HepG2 (cell line): Measurements from ENCODE around the gene MRPL3. TPM values are rescaled to one million over a fixed set of nuclear protein-coding genes. Genes with fewer than 3 reads are reported as not detected.

Source experiments
- ATAC-seq: fragments of 200-7000 bp; cut with Tn5 transposase; 3 replicates; pipeline ENCODE4 v1.9.1; 2020; ENCODE audit warnings: mild to moderate bottlenecking, moderate library complexity
- BruUV-seq: library from RNA; stranded (reverse); fragments of 400-500 nt; replicated peaks from 2 replicates; lab custom pipeline; 2021; lab: Mats Ljungman, UMichigan
- CTCF ChIA-PET: fragments of 300-600 bp; formaldehyde crosslinking; extraction: SDS; loops from one replicate; lab custom pipeline; 2021; ENCODE audit warnings: low total read pairs, inconsistent platforms, low intra/inter-chr PET ratio; lab: Yijun Ruan, JAX
- POLR2A ChIA-PET: fragments of 350-600 bp; sonication (Branson Sonifier 250); formaldehyde crosslinking; loops from one replicate; lab custom pipeline; 2020; ENCODE audit warnings: antibody characterized with exemption, inconsistent platforms; lab: Yijun Ruan, JAX
- DNase-seq: peaks from one replicate; pipeline ENCODE4 v3.0.0-alpha.2; 2015; ENCODE audit warnings: low spot score
- FAIRE-seq: peaks from 3 replicates; lab custom pipeline; 2011; peaks lifted over from hg19 to GRCh38; lab: Jason Lieb, UNC
- H2AFZ ChIP-seq: one replicate; pipeline ENCODE4 v1.6.1; 2011; ENCODE audit warnings: low read length, inconsistent platforms
- H3K27ac ChIP-seq: fragments of 300-600 bp; 3 replicates; pipeline ENCODE4 v1.8.0; 2011; ENCODE audit warnings: mixed run types, mild to moderate bottlenecking, mixed read lengths, low read length, inconsistent platforms; ENCODE audit not compliant: insufficient read depth; ENCODE audit errors: extremely low read length
- H3K27me3 ChIP-seq, 2 experiments: fragments of 200-600 bp in 1 of 2; 2 replicates in 1 of 2; 3 replicates in 1 of 2; pipeline versions ENCODE4 v1.6.0 to v1.8.0; 2011; ENCODE audit warnings: low read length in 2 of 2, mild to moderate bottlenecking in 2 of 2, moderate library complexity in 2 of 2, inconsistent platforms in 1 of 2; ENCODE audit not compliant: insufficient read depth in 2 of 2, control insufficient read depth in 1 of 2
- H3K36me3 ChIP-seq, 2 experiments: fragments of 200-600 bp in 1 of 2; replicated peaks in 1 of 2; 2 replicates in 1 of 2; 3 replicates in 1 of 2; pipeline versions ENCODE4 v1.5.1 to v1.8.0; 2011; ENCODE audit warnings: low read length in 2 of 2, inconsistent platforms in 1 of 2; ENCODE audit not compliant: insufficient read depth in 2 of 2, control insufficient read depth in 1 of 2
- H3K4me1 ChIP-seq: 2 replicates; pipeline ENCODE4 v1.5.1; 2012; ENCODE audit warnings: low read length, inconsistent platforms; ENCODE audit not compliant: insufficient read depth
- H3K4me2 ChIP-seq: 2 replicates; pipeline ENCODE4 v1.6.0; 2011; ENCODE audit warnings: low read depth, low read length, inconsistent platforms
- H3K4me3 ChIP-seq, 3 experiments: fragments of 200-600 bp in 1 of 3; sonication (generic), shearing (Covaris generic) in 1 of 3; replicated peaks in 1 of 3; 2 replicates each; pipeline ENCODE4 v1.5.1; 2011 to 2016; ENCODE audit warnings: low read length in 3 of 3, inconsistent platforms in 2 of 3, low read depth in 2 of 3, mild to moderate bottlenecking in 2 of 3, control low read depth in 1 of 3, mixed read lengths in 1 of 3; ENCODE audit not compliant: insufficient read depth in 1 of 3
- H3K79me2 ChIP-seq: one replicate; pipeline ENCODE4 v1.6.1; 2011; ENCODE audit warnings: low read length, inconsistent platforms; ENCODE audit not compliant: insufficient read depth
- H3K9ac ChIP-seq: 2 replicates; pipeline ENCODE4 v1.6.0; 2011; ENCODE audit warnings: mild to moderate bottlenecking, low read depth, low read length, inconsistent platforms; ENCODE audit not compliant: insufficient read depth
- H3K9me3 ChIP-seq: 2 replicates; pipeline ENCODE4 v1.5.1; 2012; ENCODE audit warnings: mild to moderate bottlenecking, low read length
- H4K20me1 ChIP-seq: 2 replicates; pipeline ENCODE4 v1.6.0; 2011; ENCODE audit warnings: inconsistent platforms, mild to moderate bottlenecking, low read length, moderate library complexity; ENCODE audit not compliant: insufficient read depth
- CEBPG ChIP-seq: IDR thresholded peaks from 2 replicates; pipeline ENCODE4 v1.6.1; 2016
- CREM ChIP-seq, 2 experiments: sonication (generic) in 1 of 2; formaldehyde crosslinking in 1 of 2; IDR thresholded peaks; 2 replicates each; pipeline versions ENCODE4 v1.4.0 to v1.6.1; 2016 to 2020; ENCODE audit warnings: antibody characterized with exemption in 1 of 2, mild to moderate bottlenecking in 1 of 2, missing genetic modification reagents in 1 of 2
- KLF6 ChIP-seq: IDR thresholded peaks from 2 replicates; pipeline ENCODE4 v1.8.0; 2016; ENCODE audit warnings: missing biosample characterization, missing genetic modification reagents
- MIXL1 ChIP-seq: IDR thresholded peaks from 2 replicates; pipeline ENCODE4 v1.6.1; 2016
- MXI1 ChIP-seq: IDR thresholded peaks from 3 replicates; pipeline ENCODE4 v1.6.1; 2012; ENCODE audit warnings: low read depth, low read length, inconsistent platforms, borderline replicate concordance
- NCOA5 ChIP-seq: sonication (generic); formaldehyde crosslinking; IDR thresholded peaks from 2 replicates; pipeline ENCODE4 v1.4.0; 2020; ENCODE audit warnings: missing genetic modification reagents
- NFKBIZ ChIP-seq: IDR thresholded peaks from 2 replicates; pipeline ENCODE4 v1.6.1; 2018; ENCODE audit warnings: missing genetic modification reagents, missing compliant biosample characterization
- NFYB ChIP-seq: sonication (generic); formaldehyde crosslinking; IDR thresholded peaks from 2 replicates; pipeline ENCODE4 v1.4.0; 2020; ENCODE audit warnings: missing genetic modification reagents
- REPIN1 ChIP-seq: sonication (generic); formaldehyde crosslinking; IDR thresholded peaks from 2 replicates; pipeline ENCODE4 v1.8.0; 2022; ENCODE audit warnings: missing genetic modification reagents, low read depth, mild to moderate bottlenecking, borderline replicate concordance
- SALL2 ChIP-seq: sonication (generic); formaldehyde crosslinking; IDR thresholded peaks from 2 replicates; pipeline ENCODE4 v1.8.1; 2023; ENCODE audit warnings: mild to moderate bottlenecking, missing genetic modification reagents, inconsistent platforms
- SPEN ChIP-seq: sonication (generic); formaldehyde crosslinking; IDR thresholded peaks from 2 replicates; pipeline ENCODE4 v1.5.1; 2020; ENCODE audit warnings: low read depth, mild to moderate bottlenecking, missing genetic modification reagents
- ZKSCAN5 ChIP-seq: sonication (generic); formaldehyde crosslinking; IDR thresholded peaks from 2 replicates; pipeline ENCODE4 v1.5.1; 2020; ENCODE audit warnings: mild to moderate bottlenecking, missing genetic modification reagents
- ZNF274 ChIP-seq: sonication (generic); formaldehyde crosslinking; IDR thresholded peaks from 2 replicates; pipeline ENCODE4 v1.5.1; 2020; ENCODE audit warnings: mild to moderate bottlenecking, missing genetic modification reagents
- ZNF550 ChIP-seq: sonication (generic); formaldehyde crosslinking; IDR thresholded peaks from 2 replicates; pipeline ENCODE4 v1.4.0; 2020; ENCODE audit warnings: mild to moderate bottlenecking, missing genetic modification reagents, borderline replicate concordance
- ZNF589 ChIP-seq: sonication (generic); formaldehyde crosslinking; conservative IDR thresholded peaks from 2 replicates; pipeline ENCODE4 v1.8.0; 2022; ENCODE audit warnings: mild to moderate bottlenecking, moderate library complexity, missing genetic modification reagents
- ZNF703 ChIP-seq: sonication (generic); formaldehyde crosslinking; IDR thresholded peaks from 2 replicates; pipeline ENCODE4 v1.5.1; 2020; ENCODE audit warnings: missing genetic modification reagents, mild to moderate bottlenecking, moderate library complexity, borderline replicate concordance
- WGBS: methylation state at CpG from one replicate; pipeline ENCODE4 v1.1.6; 2017; ENCODE audit warnings: low lambda C conversion rate; 5-methylcytosine and 5-hydroxymethylcytosine counted together
- in situ Hi-C: cut with HindIII; loops from 2 replicates; pipeline ENCODE4 v1.10.0; 2017; ENCODE audit warnings: low pct_unique_long_range_greater_than_20kb; ENCODE audit not compliant: extremely low pct_ligation_motif_present
- intact Hi-C: fragments of 100-400 bp; cut with micrococcal nuclease; formaldehyde crosslinking; loops from one replicate; pipeline ENCODE4 v1.10.0; 2022; ENCODE audit not compliant: unreplicated experiment
- polyA plus RNA-seq, 8 experiments: library from polyadenylated mRNA; depleted of rRNA in 3 of 8; stranded (reverse) in 7 of 8; unstranded in 1 of 8; fragments of >200 nt; fragmentation: Illumina TruSeq in 4 of 8; extraction: Trizol in 4 of 8; gene quantifications; 2 replicates each; pipeline versions ENCODE4 v1.2.1 to v1.2.3, GENCODE V29; 2011 to 2016; ENCODE audit warnings: low read depth in 4 of 8, missing spikeins in 1 of 8, mixed read lengths in 1 of 8; ENCODE audit not compliant: insufficient read depth in 1 of 8
- total RNA-seq, 5 experiments: library from RNA; depleted of rRNA; stranded (reverse); fragments of >200 nt; fragmentation: Illumina TruSeq; extraction: Trizol; gene quantifications; 2 replicates each; pipeline ENCODE4 v1.2.3, GENCODE V29; 2016; ENCODE audit warnings: low read depth in 1 of 5
- TF ChIP-seq, protein P1 (sequence below): sonication (generic); formaldehyde crosslinking; IDR thresholded peaks from 2 replicates; pipeline ENCODE4 v1.9.0; 2021; ENCODE audit warnings: missing genetic modification reagents, borderline replicate concordance

MRPL3 gene
- total and polyA plus RNA-seq, 2 of the 13 experiments (the other 11 are each of a cell fraction or from before 2014, with no cell fraction given): 114 to 172 TPM

GRCh38 chr3:131505421-131505820 lies 2.6 kb upstream of the MRPL3 start:
- BruUV-seq: no TSS peak
- intact Hi-C loops: no loop called here
- H3K4me2 ChIP-seq: no peak overlapping the region
- H3K4me1 ChIP-seq: peaks cover 14% of the 10 kb centered on the region
- no peak overlapping the region for H2AFZ ChIP-seq
- TF ChIP-seq ZNF589 (CRISPR knock-in tag): no peak
- no peak for TF ChIP-seq CEBPG (CRISPR knock-in tag)
- no peak for TF ChIP-seq NCOA5 (CRISPR knock-in tag)
- no peak for TF ChIP-seq KLF6
- TF ChIP-seq, protein P1, sequence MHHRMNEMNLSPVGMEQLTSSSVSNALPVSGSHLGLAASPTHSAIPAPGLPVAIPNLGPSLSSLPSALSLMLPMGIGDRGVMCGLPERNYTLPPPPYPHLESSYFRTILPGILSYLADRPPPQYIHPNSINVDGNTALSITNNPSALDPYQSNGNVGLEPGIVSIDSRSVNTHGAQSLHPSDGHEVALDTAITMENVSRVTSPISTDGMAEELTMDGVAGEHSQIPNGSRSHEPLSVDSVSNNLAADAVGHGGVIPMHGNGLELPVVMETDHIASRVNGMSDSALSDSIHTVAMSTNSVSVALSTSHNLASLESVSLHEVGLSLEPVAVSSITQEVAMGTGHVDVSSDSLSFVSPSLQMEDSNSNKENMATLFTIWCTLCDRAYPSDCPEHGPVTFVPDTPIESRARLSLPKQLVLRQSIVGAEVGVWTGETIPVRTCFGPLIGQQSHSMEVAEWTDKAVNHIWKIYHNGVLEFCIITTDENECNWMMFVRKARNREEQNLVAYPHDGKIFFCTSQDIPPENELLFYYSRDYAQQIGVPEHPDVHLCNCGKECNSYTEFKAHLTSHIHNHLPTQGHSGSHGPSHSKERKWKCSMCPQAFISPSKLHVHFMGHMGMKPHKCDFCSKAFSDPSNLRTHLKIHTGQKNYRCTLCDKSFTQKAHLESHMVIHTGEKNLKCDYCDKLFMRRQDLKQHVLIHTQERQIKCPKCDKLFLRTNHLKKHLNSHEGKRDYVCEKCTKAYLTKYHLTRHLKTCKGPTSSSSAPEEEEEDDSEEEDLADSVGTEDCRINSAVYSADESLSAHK: no peak
- no peak for TF ChIP-seq NFKBIZ
- no peak for TF ChIP-seq NFYB (CRISPR knock-in tag)
- TF ChIP-seq MIXL1 (CRISPR knock-in tag): no peak
- TF ChIP-seq ZNF703: no peak
- no peak for TF ChIP-seq ZKSCAN5 (CRISPR knock-in tag)
- no peak for TF ChIP-seq ZNF550 (CRISPR knock-in tag)
- no peak for TF ChIP-seq MXI1
- TF ChIP-seq SPEN (CRISPR knock-in tag): no peak
- no peak for TF ChIP-seq SALL2
- no peak for TF ChIP-seq CREM (IDR thresholded peaks at IDR 0.05)
- no peak for TF ChIP-seq CREM (CRISPR knock-in tag; IDR thresholded peaks at IDR 0.05)
- no peak for TF ChIP-seq ZNF274
- TF ChIP-seq REPIN1 (CRISPR knock-in tag): no peak
- WGBS: 12% methylated on average over 4 of the region's 4 CpGs
- peaks cover 0 to 13% of the 10 kb centered on the region in 2 experiments; a peak in 2 of 5 replicates for H3K27me3 ChIP-seq
- no peaks in the 10 kb centered on the region for H3K9me3 ChIP-seq
- peaks cover under 1 to 2% of the 10 kb centered on the region in 2 experiments; a peak in 3 of 5 replicates for H3K36me3 ChIP-seq
- FAIRE-seq: no peak
- H3K79me2 ChIP-seq: peaks cover 22% of the 10 kb centered on the region
- H3K4me3 ChIP-seq: no peak overlapping the region
- ATAC-seq: no peak
- in situ Hi-C loops: no loop called here
- no peak overlapping the region for H3K9ac ChIP-seq
- H3K27ac ChIP-seq: no peak overlapping the region
- CTCF ChIA-PET: no interaction called here
- no peak for DNase-seq
- no peaks in the 10 kb centered on the region for H4K20me1 ChIP-seq
- POLR2A ChIA-PET: no interaction called here
